Astrocyte (in vitro differentiated cells and primary cell): ENCODE measurements around the gene DMXL2.

Experiments
- EZH2 ChIP-seq: IDR thresholded peaks from 2 replicates; pipeline ENCODE4 v1.6.1; 2012; ENCODE audit warnings: mild to moderate bottlenecking, low read length, inconsistent platforms; ENCODE audit not compliant: insufficient read depth
- TF ChIP-seq, protein P1 (sequence below): IDR thresholded peaks from 2 replicates; pipeline ENCODE4 v1.5.1; 2011; ENCODE audit warnings: low read depth, mild to moderate bottlenecking, inconsistent platforms, low read length, moderate library complexity; ENCODE audit not compliant: insufficient read depth

DNA sequence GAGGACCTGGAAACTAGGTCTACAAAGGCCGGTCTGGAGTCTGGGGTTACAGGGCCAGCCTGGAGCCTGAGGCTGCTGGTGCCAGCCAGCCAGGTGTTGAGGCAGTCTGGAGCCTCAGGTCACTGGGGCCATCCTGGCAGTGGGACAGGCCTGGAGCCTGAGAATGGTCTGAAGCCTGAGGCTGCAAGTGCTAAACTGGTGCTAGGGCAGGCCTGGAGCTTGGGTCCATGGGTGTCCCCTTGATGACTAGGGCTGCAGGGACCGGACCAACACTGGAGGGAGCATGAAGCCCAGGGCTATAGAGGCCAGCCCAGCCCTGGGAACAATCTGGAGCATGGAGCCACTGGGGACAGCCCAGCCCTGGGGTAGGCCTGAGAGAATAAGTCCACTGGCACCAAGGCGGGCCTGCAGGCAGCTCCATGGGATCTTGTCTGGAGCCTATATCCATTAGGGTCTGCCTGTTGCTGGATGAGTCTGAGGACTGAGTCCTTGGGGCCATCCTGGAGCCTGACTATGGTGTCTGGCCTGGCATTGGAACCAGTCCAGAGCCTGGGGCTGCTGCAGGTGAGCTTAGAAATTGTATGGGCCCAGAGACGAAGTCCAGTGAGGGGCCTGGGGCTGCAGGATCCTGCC lies 179.2 kb downstream of the DMXL2 start:
- TF ChIP-seq, protein P1, sequence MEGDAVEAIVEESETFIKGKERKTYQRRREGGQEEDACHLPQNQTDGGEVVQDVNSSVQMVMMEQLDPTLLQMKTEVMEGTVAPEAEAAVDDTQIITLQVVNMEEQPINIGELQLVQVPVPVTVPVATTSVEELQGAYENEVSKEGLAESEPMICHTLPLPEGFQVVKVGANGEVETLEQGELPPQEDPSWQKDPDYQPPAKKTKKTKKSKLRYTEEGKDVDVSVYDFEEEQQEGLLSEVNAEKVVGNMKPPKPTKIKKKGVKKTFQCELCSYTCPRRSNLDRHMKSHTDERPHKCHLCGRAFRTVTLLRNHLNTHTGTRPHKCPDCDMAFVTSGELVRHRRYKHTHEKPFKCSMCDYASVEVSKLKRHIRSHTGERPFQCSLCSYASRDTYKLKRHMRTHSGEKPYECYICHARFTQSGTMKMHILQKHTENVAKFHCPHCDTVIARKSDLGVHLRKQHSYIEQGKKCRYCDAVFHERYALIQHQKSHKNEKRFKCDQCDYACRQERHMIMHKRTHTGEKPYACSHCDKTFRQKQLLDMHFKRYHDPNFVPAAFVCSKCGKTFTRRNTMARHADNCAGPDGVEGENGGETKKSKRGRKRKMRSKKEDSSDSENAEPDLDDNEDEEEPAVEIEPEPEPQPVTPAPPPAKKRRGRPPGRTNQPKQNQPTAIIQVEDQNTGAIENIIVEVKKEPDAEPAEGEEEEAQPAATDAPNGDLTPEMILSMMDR = no peak
- no peak for TF ChIP-seq EZH2
